Right ventricle myocardium superior (tissue), 1 donor: ENCODE data around the gene TNPO1. TPM values are rescaled to one million over a fixed set of nuclear protein-coding genes. Genes with fewer than 3 reads are reported as not detected.
A peak's percentile ranks its signal among the peaks of the same experiment; 100 is the strongest.

Source experiments
- ATAC-seq: fragments of 200-7000 bp; cut with Tn5 transposase; one replicate; pipeline ENCODE4 v1.9.1; 2020; ENCODE audit warnings: mild to moderate bottlenecking; ENCODE audit not compliant: poor library complexity
- DNase-seq: peaks from one replicate; pipeline ENCODE4 v3.0.0-alpha.2; 2020
- intact Hi-C: fragments of 100-400 bp; cut with DNase I; formaldehyde crosslinking; loops from one replicate; pipeline ENCODE4 v1.11.2; 2022
- total RNA-seq: library from RNA; stranded (reverse); fragmentation: NEBNext Ultra II Directional; extraction: Animal tissue kit (Norgen Biotek cat#: 25700); gene quantifications from one replicate; pipeline ENCODE4 v1.2.1, GENCODE V29; 2021
- donor health status: DM: no; HTN: yes; CAD: no; lungs with severe emphysema.

Gene TNPO1
- total RNA-seq, 1 donor from 2014 or later, result 61.2 TPM

GRCh38 chr5:72815580-72816283 lies 729 bp upstream of the TNPO1 start:
- intact Hi-C loops, result loop anchor here (5.0 kb wide), 1 partner anchor 203 kb away; no protein-coding TSS in a partner anchor
- no peak for ATAC-seq

GRCh38 chr5:72817076-72817481 lies 618 bp downstream of the TNPO1 start:
- peak; percentile 75 for ATAC-seq
- intact Hi-C loops, result loop anchor here (5.0 kb wide), 1 partner anchor 205 kb away; no protein-coding TSS in a partner anchor
- DNase-seq, result peak; percentile 72

More at GRCh38 chr5:72815580-72816283, 729 bp upstream of the TNPO1 start:
- no peak for DNase-seq

- ATAC-seq (no peak), DNase-seq (no peak)
- intact Hi-C loops, result loop anchor here (5.0 kb wide), 1 partner anchor 205 kb away; no protein-coding TSS in a partner anchor
These were observed 1.3 kb downstream of the TNPO1 start for GRCh38 chr5:72817671-72818266.

- ATAC-seq, result no peak
- intact Hi-C loops, result loop anchor here (5.0 kb wide), 1 partner anchor 207 kb away; no protein-coding TSS in a partner anchor
- peak; percentile 82 for DNase-seq
These were observed 2.5 kb downstream of the TNPO1 start for GRCh38 chr5:72818866-72819534.

GRCh38 chr5:72821776-72822175 lies 5.3 kb downstream of the TNPO1 start:
- ATAC-seq, result no peak
- intact Hi-C loops, result no loop called here
- DNase-seq, result no peak

- ATAC-seq (no peak), DNase-seq (no peak)
- intact Hi-C loops, result no loop called here
These were observed 6.5 kb downstream of the TNPO1 start for GRCh38 chr5:72822944-72823343.

- DNase-seq (no peak), ATAC-seq (no peak)
- intact Hi-C loops, result no loop called here
These were observed 13.2 kb downstream of the TNPO1 start for GRCh38 chr5:72829707-72830106.

GRCh38 chr5:72830362-72830761 lies 13.9 kb downstream of the TNPO1 start:
- ATAC-seq, result no peak
- intact Hi-C loops, result no loop called here
- DNase-seq, result no peak

- intact Hi-C loops, result no loop called here
- DNase-seq, result no peak
- no peak for ATAC-seq
These were observed 15.2 kb downstream of the TNPO1 start for GRCh38 chr5:72831685-72832084.

GRCh38 chr5:72834924-72835323 lies 18.5 kb downstream of the TNPO1 start:
- DNase-seq (no peak), ATAC-seq (no peak)
- intact Hi-C loops, result no loop called here

GRCh38 chr5:72835633-72836032 lies 19.2 kb downstream of the TNPO1 start:
- DNase-seq, result no peak
- intact Hi-C loops, result no loop called here
- ATAC-seq, result no peak

GRCh38 chr5:72836810-72837209 lies 20.3 kb downstream of the TNPO1 start:
- intact Hi-C loops, result no loop called here
- DNase-seq, result no peak
- no peak for ATAC-seq

- no peak for DNase-seq
- no peak for ATAC-seq
- intact Hi-C loops, result no loop called here
These were observed 21.1 kb downstream of the TNPO1 start for GRCh38 chr5:72837524-72838096.

- DNase-seq, result no peak
- intact Hi-C loops, result no loop called here
- no peak for ATAC-seq
These were observed 23.6 kb downstream of the TNPO1 start for GRCh38 chr5:72840041-72840440.

- no peak for ATAC-seq
- DNase-seq, result no peak
- intact Hi-C loops, result no loop called here
These were observed 25.5 kb downstream of the TNPO1 start for GRCh38 chr5:72841756-72842535.

GRCh38 chr5:72842816-72843215 lies 26.4 kb downstream of the TNPO1 start:
- intact Hi-C loops, result no loop called here
- no peak for DNase-seq
- no peak for ATAC-seq

GRCh38 chr5:72844218-72844603 lies 27.8 kb downstream of the TNPO1 start:
- ATAC-seq, result no peak
- intact Hi-C loops, result no loop called here

GRCh38 chr5:72845889-72846288 lies 29.4 kb downstream of the TNPO1 start:
- no peak for ATAC-seq
- intact Hi-C loops, result no loop called here
- no peak for DNase-seq

More at GRCh38 chr5:72844218-72844603, 27.8 kb downstream of the TNPO1 start:
- DNase-seq, result no peak

- DNase-seq (no peak), ATAC-seq (no peak)
- intact Hi-C loops, result no loop called here
These were observed 30.0 kb downstream of the TNPO1 start for GRCh38 chr5:72846483-72846882.
